Loucy (cell line): ENCODE measurements around the gene GNG8.

Source experiments
- H2AFZ ChIP-seq: fragments of 200-600 bp; sonication (generic); 2 replicates; pipeline ENCODE4 v1.6.0; 2016; ENCODE audit warnings: antibody characterized with exemption, mild to moderate bottlenecking, low read length, moderate library complexity
- H3F3A ChIP-seq: fragments of 200-600 bp; 2 replicates; pipeline ENCODE4 v1.6.0; 2016; ENCODE audit warnings: antibody characterized with exemption, low read depth, mild to moderate bottlenecking
- H3K27me3 ChIP-seq: fragments of 200-600 bp; sonication (generic); 2 replicates; pipeline ENCODE4 v1.6.1; 2014; ENCODE audit warnings: low read length, mild to moderate bottlenecking; ENCODE audit not compliant: insufficient read depth, poor library complexity, severe bottlenecking
- H3K36me3 ChIP-seq: fragments of 200-600 bp; sonication (generic); 2 replicates; pipeline ENCODE4 v1.6.1; 2016; ENCODE audit warnings: low read length; ENCODE audit not compliant: insufficient read depth
- H3K4me1 ChIP-seq: fragments of 200-600 bp; sonication (generic); 2 replicates; pipeline ENCODE4 v1.5.1; 2014; ENCODE audit warnings: low read length, mild to moderate bottlenecking; ENCODE audit not compliant: insufficient read depth, poor library complexity, severe bottlenecking
- H3K4me2 ChIP-seq: fragments of 200-600 bp; sonication (generic); 2 replicates; pipeline ENCODE4 v1.6.0; 2014; ENCODE audit warnings: antibody characterized with exemption, low read length, low read depth, mild to moderate bottlenecking; ENCODE audit not compliant: poor library complexity, severe bottlenecking
- H3K4me3 ChIP-seq: fragments of 200-600 bp; sonication (generic); 2 replicates; pipeline ENCODE4 v1.5.1; 2014; ENCODE audit warnings: low read length, mild to moderate bottlenecking, mixed read lengths; ENCODE audit not compliant: poor library complexity, severe bottlenecking
- H3K79me2 ChIP-seq: fragments of 200-600 bp; sonication (generic); 2 replicates; pipeline ENCODE4 v1.6.1; 2014; ENCODE audit warnings: low read length; ENCODE audit not compliant: insufficient read depth
- H3K9ac ChIP-seq: fragments of 200-600 bp; sonication (generic); 2 replicates; pipeline ENCODE4 v1.6.0; 2014; ENCODE audit warnings: mild to moderate bottlenecking, low read depth, low read length, moderate library complexity; ENCODE audit not compliant: poor library complexity, severe bottlenecking
- H3K9me2 ChIP-seq: fragments of 200-600 bp; sonication (generic); replicated peaks from 2 replicates; pipeline ENCODE4 v1.6.1; 2016; ENCODE audit warnings: low read depth, low read length, mixed read lengths
- H3K9me3 ChIP-seq: fragments of 200-600 bp; sonication (generic); 2 replicates; pipeline ENCODE4 v1.6.1; 2014; ENCODE audit warnings: mild to moderate bottlenecking, antibody characterized with exemption, low read length, low read depth; ENCODE audit not compliant: insufficient read depth
- H4K20me1 ChIP-seq: fragments of 200-600 bp; sonication (generic); 2 replicates; pipeline ENCODE4 v1.6.0; 2014; ENCODE audit warnings: antibody characterized with exemption, low read length, mild to moderate bottlenecking; ENCODE audit not compliant: insufficient read depth, poor library complexity, severe bottlenecking
- EZH2phosphoT487 ChIP-seq: fragments of 200-600 bp; IDR thresholded peaks from 2 replicates; pipeline ENCODE4 v1.6.1; 2018; ENCODE audit warnings: antibody characterized with exemption, mild to moderate bottlenecking, moderate library complexity, borderline replicate concordance
- TF ChIP-seq, protein P1 (sequence below): fragments of 200-600 bp; sonication (generic); conservative IDR thresholded peaks from 2 replicates; pipeline ENCODE4 v1.5.1; 2014; ENCODE audit warnings: mild to moderate bottlenecking, antibody characterized with exemption, low read length

Gene GNG8

DNA sequence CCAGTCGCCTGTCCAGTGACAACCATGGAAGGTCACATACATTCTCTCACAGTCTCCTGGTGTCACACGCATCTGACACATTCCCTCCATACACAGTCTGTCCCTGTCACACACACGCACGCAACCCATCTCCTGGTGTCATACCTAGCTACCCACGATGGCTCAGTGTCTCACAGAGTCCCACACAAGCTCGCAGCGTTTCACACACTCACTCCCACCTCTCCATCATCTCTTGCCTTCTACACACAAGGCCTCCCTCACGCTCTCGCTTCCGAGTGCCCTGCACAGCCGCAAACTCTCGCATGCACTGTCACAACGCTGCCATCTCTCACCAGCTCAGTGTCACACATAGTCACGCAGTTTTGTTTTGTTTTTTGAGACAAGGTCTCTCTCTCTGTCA, 1.2 kb upstream of the GNG8 start:
- Histone ChIP-seq H3K4me3 (no peak overlapping the region), H2AFZ (no peak overlapping the region), H3K36me3 (no peaks in the 10 kb centered on the region), H3K4me2 (no peak overlapping the region), H3K9ac (no peak overlapping the region), H3K9me2 (no peaks in the 10 kb centered on the region), H4K20me1 (no peaks in the 10 kb centered on the region), H3K27me3 (no peaks in the 10 kb centered on the region), H3K9me3 (no peaks in the 10 kb centered on the region), H3K4me1 (peaks cover 4% of the 10 kb centered on the region), H3K79me2 (no peaks in the 10 kb centered on the region), H3F3A (no peaks in the 10 kb centered on the region)
- TF ChIP-seq, protein P1, sequence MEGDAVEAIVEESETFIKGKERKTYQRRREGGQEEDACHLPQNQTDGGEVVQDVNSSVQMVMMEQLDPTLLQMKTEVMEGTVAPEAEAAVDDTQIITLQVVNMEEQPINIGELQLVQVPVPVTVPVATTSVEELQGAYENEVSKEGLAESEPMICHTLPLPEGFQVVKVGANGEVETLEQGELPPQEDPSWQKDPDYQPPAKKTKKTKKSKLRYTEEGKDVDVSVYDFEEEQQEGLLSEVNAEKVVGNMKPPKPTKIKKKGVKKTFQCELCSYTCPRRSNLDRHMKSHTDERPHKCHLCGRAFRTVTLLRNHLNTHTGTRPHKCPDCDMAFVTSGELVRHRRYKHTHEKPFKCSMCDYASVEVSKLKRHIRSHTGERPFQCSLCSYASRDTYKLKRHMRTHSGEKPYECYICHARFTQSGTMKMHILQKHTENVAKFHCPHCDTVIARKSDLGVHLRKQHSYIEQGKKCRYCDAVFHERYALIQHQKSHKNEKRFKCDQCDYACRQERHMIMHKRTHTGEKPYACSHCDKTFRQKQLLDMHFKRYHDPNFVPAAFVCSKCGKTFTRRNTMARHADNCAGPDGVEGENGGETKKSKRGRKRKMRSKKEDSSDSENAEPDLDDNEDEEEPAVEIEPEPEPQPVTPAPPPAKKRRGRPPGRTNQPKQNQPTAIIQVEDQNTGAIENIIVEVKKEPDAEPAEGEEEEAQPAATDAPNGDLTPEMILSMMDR, result no peak
- TF ChIP-seq EZH2phosphoT487, result no peak

DNA sequence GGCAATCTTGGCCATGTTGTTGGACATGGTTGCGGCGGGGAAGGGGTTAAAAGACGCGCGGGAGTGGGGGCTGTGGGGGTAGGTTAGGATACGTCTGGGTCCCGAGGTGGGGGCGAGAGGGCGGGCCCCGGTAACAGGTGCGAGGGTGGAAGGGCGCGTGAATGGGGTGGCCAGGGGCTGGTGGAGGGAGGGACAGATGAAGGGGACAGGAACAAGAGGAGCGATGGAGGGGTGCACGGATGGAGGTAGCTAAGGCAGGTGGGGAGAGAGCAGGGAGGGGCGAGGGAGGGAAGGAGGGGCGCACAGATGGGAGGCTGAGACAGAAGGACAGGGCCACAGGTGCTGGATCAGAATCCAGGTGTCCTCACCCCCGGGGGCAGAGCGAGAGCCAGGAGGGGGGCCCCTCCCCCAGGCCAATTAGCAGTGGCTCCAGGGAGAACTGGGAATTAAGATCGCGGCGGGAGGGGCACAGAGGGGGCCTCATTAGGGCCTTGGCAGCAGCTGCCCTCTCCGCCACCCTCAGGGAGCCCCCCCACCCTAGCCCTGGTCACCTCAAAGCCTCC, 1.3 kb downstream of the GNG8 start:
- H3K9me3 ChIP-seq, result no peaks in the 10 kb centered on the region
- no peak overlapping the region for H3K4me2 ChIP-seq
- no peaks in the 10 kb centered on the region for H4K20me1 ChIP-seq
- H3F3A ChIP-seq, result no peaks in the 10 kb centered on the region
- H2AFZ ChIP-seq, result no peak overlapping the region
- TF ChIP-seq, protein P1, result no peak
- no peak for TF ChIP-seq EZH2phosphoT487
- H3K4me3 ChIP-seq, result no peak overlapping the region
- peaks cover 4% of the 10 kb centered on the region for H3K4me1 ChIP-seq
- H3K36me3 ChIP-seq, result no peaks in the 10 kb centered on the region
- H3K9me2 ChIP-seq, result no peaks in the 10 kb centered on the region
- H3K9ac ChIP-seq, result no peak overlapping the region
- H3K27me3 ChIP-seq, result no peaks in the 10 kb centered on the region
- H3K79me2 ChIP-seq, result no peaks in the 10 kb centered on the region

DNA sequence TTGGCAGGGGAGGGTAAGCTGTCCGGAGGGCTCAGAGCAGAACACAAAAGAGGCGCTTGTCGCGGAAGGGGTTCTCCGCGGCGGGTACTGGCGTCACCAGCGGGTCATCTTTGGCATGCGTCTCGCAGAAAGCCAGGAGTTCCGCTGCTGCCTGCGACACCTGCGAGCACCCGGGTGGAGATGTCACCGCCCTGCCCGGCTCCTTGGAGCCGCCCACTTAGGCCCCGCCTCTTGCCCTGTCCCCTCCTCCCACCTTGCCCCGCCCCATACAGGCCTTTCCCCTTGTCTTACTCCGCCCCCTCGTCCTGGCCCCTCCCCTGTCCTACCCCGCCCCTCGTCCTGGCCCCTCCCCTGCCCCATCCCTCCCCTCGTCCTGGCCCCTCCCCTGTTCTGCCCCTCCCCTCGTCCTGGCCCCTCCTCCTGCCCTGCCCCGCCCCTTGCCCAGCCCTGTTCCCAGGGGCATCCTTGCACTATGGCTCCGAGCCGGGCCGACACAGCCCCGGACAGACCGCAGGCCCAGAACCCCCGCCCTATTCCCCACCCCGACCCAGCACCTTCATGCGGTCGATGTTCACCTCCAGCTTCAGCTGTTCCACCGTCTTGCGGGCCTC, 1.9 kb downstream of the GNG8 start:
- Histone ChIP-seq H3K79me2 (no peaks in the 10 kb centered on the region), H3K9me2 (no peaks in the 10 kb centered on the region), H3K4me1 (peaks cover 4% of the 10 kb centered on the region), H3K36me3 (no peaks in the 10 kb centered on the region), H3K9ac (no peak overlapping the region), H3K4me3 (no peak overlapping the region), H2AFZ (no peak overlapping the region), H3K9me3 (no peaks in the 10 kb centered on the region), H4K20me1 (no peaks in the 10 kb centered on the region), H3K4me2 (no peak overlapping the region), H3F3A (no peaks in the 10 kb centered on the region), H3K27me3 (no peaks in the 10 kb centered on the region)
- TF ChIP-seq EZH2phosphoT487, result no peak
- TF ChIP-seq, protein P1, result no peak
